Cerebellar cortex (tissue), 1 donor: ENCODE results near the gene PMFBP1.

Source experiments
- DNase-seq: peaks from one replicate; pipeline ENCODE4 v3.0.0-alpha.2; 2015; ENCODE audit warnings: low spot score

The PMFBP1 gene, protein sequence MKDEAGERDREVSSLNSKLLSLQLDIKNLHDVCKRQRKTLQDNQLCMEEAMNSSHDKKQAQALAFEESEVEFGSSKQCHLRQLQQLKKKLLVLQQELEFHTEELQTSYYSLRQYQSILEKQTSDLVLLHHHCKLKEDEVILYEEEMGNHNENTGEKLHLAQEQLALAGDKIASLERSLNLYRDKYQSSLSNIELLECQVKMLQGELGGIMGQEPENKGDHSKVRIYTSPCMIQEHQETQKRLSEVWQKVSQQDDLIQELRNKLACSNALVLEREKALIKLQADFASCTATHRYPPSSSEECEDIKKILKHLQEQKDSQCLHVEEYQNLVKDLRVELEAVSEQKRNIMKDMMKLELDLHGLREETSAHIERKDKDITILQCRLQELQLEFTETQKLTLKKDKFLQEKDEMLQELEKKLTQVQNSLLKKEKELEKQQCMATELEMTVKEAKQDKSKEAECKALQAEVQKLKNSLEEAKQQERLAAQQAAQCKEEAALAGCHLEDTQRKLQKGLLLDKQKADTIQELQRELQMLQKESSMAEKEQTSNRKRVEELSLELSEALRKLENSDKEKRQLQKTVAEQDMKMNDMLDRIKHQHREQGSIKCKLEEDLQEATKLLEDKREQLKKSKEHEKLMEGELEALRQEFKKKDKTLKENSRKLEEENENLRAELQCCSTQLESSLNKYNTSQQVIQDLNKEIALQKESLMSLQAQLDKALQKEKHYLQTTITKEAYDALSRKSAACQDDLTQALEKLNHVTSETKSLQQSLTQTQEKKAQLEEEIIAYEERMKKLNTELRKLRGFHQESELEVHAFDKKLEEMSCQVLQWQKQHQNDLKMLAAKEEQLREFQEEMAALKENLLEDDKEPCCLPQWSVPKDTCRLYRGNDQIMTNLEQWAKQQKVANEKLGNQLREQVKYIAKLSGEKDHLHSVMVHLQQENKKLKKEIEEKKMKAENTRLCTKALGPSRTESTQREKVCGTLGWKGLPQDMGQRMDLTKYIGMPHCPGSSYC

DNA sequence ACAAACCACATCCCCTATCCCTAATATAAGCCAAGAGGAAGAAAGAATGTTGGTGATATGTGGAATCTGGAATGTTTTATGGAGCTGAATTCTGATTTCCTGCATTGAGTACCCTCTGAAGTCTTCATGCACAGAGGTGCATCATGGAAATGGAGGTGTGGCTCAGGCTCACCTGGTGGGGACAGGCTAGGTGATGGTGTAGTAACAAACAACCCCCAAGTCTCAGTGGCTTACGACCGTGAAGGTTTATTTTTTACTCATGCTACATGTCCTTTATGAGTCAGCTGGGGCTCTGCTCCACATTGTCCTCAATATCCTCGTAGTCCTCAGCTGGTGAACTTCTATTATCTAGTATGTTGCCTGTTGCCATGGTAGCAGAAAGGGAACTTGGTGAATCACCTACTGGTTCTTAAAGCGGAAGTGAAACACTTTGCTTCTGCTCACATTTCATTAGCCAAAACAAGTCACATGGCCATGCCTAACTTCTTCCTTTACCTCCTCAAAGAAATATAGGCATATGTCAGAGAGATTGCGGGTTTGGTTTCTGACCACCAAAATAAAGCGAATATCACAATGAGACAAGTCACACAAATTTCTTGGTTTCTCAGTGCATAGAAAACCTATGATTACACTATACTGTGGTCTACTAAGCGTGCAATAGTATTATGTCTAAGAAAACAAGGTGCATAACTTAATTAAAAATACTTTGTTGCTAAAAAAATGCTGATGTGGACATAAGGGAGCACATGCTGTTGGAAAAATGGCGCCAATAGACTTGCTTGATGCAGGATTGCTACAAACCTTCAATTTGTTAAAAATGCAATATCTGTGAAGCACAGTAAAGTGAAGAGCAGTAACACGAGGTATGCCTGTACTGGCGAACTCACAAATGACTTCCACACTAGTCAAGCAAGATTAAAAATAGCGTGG is at the start of gene PMFBP1:
Gene PMFBP1, minus strand, starts transcription at position 51 of the 930 bp plus-strand sequence. CDS start 947 bp downstream, outside the sequence.
- DNase-seq: no peak

DNA sequence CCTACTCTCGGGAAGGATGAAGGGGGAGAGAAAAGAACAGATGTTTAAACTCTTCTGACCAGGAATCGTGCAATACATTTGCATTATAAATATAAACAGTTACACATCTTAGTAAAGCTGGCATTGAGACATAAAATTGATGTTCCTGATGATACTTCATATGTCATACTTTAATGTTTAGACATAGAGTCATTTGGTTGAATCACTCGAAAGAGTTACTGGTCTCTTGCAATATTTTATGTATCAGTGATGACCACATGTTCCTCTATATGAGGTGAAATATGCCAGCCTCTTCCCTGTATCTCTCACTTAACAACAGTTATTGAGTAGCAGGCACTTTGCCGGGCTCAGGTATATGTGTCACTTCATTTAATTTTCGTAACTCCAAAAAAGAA is 49.7 kb upstream of the PMFBP1 start:
- DNase-seq: no peak

DNA sequence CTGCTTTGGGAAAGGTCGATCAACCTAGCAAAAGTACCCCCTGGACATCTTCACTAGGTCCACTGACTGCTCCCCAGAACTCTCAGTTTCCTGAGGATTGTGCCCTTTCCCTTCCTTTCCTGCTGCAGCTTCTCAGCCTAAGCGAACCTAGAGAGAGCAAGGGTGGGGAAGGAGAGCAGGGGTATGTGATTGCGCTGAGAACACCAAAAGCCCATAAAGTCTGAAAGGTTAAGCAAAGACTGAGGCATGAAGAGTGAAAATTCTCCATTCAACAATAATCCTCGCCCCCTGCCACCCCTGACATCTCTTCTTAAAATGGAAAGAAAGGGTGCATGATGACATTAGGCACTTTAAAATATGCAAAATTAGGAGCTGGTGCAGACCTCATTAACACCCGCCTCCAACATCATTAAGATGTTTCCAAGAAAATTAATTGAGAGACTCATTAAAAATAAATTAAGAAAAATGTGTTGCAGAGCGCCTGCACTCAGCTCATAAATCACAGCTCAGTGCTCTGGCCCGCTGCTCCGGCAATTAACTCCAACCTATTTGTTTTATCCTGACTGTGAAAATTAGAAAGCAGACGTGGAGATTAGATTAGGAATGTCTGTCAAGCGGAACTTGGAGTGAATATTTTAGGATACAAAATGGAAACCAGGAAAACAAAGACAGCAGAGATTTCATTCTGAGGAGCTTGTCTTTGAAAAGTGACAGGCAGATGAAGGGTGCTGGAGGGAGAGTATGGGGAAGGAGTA is 49.1 kb upstream of the PMFBP1 start:
- DNase-seq: peak; percentile 28

DNA sequence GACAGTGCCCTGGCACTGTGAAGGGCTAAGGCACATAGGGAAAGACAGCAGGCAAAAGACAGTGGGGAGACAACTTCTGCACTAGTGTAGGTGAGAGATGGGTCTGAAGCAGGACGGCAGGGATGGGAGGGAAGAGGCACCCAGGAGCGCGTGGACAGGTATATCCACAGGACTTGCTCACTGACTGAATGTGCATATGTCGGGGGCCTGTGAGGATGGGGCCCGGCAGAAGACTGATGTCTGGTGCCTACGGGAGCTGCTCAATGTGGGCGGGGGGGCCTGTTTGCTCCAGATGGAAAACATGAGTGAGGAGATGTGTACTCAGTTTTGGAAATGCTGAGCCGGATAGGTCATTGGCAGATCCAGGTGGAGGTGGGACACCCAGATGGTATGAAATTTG is 47.3 kb upstream of the PMFBP1 start:
- no peak for DNase-seq

DNA sequence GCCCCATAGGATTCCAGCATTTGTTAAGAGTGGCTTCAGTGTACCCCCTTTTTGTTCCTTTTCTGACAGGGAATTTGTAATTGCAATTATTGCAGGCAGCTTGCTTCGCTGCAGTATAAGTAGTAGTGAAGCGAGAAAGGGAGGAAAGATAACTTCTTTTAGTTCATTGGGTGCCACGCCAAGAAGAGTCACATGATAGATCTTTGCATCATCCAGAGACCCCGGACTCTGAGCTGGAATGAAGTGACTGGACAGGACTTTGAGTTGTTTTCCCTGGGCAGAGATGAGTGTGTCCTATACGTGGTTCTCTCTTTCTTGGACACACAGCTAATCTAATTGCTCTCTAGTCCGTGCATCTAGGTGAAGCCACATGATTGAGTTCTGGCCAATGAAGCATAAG is 44.8 kb upstream of the PMFBP1 start:
- DNase-seq: no peak

DNA sequence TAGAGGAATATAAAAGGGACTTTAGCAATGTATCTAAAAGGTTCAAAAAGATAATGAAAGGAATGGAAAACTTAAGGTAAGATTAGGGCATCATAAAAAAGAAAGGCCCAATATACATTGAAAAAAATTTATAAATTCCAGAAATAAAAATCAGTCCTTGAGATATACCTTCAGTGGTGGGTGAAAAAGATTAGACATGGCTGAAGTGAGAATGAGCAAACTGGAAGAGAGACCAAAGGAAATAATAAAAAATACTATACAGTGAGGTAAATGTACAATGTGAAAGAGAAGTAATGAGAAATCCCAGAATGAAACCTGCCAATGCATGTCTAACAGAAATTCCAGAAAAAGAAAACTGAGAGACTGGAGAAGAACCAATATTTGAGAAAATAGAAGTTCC is 42.9 kb upstream of the PMFBP1 start:
- DNase-seq: no peak

DNA sequence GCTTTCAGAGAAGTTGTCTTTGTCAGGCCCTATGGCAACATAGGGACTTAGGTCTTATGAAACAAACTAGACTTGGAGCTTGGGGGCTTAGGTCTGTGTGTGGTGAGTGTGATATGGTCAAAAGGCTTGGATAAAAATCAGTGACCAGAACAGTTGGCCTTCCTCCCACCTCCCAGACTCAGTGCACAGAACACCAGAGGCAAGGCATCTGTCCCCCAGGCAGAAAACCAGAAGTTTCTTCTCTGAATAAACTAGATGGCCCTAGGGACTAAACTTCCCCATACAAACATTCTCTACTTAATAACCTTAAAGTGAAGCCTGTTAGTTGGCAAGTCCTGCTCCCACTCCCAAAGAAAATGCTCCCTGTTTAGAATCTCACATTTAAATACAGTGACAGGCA is 39.2 kb upstream of the PMFBP1 start:
- DNase-seq: no peak

DNA sequence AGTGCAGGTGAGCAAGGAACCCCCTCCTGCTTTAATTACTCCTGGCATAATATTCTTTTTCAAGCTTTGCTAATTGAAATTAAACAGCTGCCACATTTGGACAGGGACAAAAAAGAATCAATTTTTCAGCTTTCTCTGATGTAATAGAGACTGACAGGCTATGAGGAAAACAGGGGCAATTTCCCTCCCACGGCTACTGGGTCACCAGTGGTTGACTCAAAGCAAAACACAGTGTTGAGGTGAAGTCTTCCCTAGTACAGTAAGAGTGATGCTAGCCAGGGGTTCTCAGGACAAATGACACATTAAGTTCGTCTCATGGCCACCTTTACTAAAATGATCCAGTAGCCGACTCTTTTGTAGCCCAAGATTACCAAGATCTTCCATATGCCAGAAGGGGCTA is 38.6 kb upstream of the PMFBP1 start:
- no peak for DNase-seq

DNA sequence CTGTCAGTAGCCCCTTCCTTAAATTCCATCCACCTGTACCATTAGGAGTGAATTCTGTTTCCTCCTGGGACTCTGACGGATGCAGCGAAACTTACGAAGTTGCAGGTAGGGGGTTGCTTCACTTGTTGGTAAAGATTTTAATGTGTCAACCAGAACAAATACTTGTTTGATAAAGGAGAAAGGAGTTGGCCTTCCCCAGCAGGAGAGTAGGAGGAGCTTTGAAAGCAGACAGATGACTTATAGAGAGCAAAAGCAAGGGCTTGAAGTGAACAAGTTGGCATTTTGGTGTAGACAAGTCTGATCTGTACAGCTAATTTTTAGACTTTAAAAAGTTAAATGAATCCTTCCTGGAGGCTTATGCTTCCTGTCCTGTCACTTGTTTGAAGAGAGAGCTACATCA is 38.1 kb upstream of the PMFBP1 start:
- no peak for DNase-seq

DNA sequence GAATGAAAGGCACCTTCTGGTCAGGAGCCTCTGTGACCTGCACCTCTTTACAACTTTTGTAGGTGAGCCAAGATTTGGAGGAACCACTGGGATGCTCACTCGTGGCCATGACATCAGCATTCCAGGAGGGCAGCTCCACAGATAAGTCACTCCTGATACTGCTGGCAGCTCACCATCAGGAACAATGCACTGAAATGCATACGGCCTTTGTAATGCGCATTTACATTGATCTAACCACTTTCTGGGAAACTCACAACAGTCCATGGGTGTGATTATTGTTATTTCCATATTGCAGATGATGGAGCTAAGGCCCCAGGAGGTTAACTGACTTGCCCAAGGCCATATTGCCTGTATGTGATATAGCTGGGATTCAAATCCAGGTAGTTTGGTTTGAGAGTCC is 34.3 kb upstream of the PMFBP1 start:
- no peak for DNase-seq

DNA sequence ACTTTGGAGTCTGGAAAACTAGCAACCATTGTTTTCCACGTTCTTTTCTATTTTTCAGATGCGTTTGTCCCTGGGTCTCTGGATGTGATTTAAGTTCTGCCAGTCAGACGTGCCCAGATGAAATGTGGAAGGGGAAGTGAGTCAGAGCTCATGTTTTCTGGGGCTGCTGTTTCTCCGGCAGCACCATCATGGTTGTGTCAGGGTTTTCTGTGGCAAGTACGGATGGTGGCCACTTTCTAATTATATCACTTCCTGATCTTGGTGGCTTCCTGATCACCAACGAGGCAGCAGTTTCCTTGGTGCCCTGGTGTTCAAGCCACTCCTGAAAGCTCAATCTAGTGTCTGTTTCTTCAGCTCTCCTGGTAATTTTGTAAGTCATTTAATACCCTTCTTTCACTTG is 31.4 kb upstream of the PMFBP1 start:
- no peak for DNase-seq

DNA sequence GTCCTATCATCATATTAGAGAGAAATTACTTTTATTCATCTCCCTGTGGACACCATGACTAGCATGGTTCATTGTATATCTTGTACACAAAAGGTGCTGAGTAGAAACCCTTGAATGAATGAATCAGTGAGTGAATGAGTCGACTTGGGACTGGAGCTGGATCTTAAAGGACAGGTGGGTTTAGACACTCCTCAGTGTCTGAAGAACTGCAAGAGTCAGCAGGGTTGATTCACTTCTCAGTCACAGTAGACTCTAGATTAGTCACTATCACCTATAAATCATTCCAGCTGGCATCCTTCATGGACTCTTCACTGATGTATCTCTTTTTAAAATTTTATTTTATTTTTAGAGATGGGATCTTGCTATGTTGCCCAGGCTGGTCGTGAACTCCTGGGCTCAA is 30.1 kb upstream of the PMFBP1 start:
- no peak for DNase-seq

DNA sequence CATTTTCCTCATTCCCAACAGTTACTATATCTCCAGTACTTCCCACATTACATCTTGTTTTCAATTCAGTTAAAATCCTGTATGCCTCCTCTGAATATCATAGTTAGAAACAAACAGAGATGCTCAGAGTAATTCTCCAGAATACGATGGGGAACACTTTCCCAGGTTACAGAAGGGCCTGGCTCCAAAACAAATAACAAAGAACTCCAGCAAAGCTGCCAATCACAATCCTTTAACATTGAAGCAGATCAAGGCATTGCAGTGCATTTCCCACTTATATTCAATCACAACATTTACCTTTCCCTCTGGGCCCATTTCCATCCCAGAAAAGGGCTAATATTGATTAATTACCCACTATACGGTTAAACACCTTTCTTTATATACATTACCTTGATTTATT is 29.4 kb upstream of the PMFBP1 start:
- no peak for DNase-seq

DNA sequence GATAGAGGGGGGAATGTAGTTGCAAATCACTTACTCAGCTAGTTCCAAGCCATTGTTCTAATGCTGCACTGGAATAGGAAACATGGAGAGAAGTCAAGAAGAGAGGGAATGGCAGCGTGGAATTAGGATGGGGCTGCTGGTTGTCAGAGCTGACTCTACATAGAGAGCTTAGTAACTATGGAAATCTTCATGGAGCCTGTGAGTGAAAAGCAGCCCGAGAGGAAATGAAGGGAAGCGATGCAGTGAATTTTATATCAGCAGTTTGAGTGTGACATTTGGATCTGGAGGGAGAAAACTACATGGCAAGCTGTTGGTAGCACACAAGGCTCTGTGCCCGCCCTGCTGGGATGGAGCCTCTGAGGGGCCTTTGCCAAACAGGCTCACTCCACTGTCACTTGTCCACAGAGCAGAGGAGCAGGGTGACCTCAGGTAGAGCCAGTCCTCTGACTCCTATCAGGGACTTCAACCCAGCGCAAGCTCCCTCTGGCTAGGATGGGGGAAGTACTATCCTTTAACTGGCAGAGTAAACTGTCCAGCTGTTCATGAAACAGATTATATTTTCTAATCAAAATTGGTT is 27.9 kb upstream of the PMFBP1 start:
- DNase-seq: peak; percentile 40

DNA sequence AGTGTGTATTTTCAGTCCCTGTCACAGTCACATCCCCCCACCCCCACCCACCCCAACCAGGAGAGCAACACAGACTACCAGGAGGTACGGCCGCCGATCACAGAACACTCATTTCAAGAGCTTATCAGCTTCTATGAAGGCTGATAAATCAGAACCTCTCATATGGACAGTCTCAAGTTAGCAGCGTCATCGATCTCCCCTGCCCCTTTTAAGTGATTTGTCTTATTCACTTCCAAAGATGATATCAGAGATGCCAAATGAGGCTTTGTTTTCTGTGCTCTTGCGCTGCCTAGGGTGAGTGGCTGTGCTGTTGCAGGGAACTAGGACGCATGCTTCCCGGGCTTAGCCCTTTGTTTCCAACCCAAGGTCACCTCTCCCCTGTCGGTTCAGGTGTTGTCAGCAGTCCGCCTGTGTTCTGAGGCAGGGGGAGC is 26.8 kb upstream of the PMFBP1 start:
- DNase-seq: no peak

DNA sequence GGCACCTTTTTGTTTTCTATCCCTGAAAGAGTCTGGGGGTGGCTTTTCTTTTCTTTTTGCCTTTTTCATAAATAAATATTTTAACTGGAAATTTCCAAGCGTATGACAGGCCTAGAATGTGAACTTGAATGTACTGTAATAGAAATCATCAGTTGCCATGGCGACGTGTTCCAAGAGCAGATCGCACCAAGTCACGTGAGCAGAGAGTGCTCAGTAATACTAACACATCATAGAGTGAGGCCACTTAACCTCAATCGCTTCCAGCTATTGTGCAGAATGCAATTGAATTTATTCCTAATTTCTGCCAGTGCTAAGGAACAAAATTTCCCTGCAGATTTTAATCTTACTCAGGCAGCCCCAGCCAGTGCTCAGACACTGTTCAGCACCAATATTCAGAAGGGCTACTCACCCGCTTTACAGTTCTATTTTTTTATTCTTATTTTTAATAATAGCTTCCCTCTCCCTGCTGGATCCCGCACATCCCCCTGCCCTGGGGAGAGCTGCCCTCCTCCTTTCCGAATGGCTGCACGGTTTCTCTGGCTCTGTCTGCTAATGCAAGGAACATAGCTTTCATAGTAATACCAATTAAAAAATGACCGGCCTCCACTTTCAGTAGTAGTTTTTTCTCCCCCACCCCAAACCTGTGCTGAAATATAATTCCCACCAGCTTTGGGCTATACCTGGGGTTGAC is 26.2 kb upstream of the PMFBP1 start:
- DNase-seq: peak; percentile 75

DNA sequence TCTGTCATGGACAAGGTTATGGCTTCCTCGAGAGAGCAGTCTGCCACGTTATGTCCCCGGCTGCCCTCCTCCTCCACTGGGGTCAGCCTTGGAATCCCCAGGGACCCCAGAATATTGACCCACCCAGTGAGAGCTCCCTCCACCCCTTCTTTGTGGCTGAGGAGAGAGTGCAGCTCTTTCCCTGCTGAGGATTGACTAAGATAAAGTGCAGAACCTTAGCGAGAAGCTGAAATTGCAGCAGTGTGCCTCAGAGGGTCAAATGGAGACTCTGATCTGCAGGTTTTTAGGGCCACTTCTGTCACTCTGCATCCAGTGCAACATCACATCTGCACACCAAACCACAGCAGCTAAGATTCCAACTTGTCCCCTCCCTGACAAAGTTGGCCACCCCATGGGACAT is 25.6 kb upstream of the PMFBP1 start:
- no peak for DNase-seq

DNA sequence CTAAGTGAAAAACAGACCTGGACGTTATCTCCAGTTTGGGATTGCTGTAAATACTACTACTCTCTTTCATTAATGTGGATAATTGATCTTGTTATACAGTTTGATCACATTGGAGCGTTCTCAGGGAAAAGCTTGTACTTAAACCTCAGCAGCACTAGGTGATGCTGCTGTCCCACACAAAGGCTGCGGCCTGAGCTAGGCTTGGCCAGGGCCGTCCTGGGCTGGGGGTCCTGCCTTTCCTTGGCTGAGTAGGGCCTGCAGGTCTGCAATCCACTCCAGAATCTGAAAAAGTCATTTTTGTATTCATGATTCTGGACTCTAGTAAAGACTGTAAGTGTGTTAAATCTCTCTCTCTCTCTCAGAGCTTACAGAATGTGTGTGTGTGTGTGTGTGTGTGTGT is 23.7 kb upstream of the PMFBP1 start:
- DNase-seq: no peak

DNA sequence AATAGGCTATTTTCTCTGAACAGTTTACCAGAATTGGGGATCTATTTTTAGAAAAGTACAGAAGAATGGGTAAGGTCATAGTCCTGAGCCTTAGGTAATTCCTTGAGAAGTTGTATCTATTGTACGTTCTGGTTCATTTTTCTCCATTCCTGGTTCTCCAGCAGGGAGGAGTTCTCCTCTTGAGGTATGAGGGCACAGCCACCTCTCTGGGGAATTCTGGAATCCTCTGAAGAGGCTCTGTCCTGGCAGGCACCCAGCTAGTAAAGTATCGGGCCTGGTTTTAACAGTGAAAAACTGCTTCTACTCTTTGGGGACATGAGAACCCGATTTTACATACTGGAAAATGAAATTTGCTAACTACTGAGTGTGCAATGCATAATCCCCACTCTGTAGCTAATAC is 19.6 kb upstream of the PMFBP1 start:
- DNase-seq: peak; percentile 21

DNA sequence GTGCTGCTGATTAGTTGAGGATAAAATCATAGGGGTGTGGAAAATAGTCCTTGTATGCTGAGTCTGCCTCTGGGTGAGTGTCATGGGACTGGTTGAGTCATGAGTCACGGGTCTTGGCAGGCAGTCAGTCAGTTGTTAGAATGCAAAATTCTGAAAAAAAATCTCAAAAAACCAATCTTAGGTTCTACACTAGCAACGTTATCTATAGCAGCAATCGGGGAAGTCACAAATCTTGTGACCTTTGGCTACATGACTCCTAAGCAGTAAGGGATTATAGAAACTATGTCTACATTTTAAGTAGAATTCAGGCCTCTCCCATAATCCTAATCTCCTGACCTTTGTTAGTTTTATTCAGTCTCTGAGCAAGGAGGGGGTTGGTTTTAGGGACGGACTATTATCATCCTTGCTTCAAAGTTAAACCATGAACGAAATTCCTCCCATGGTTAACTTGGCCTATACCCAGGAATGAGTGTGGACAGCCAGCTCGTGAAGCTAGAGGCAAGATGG is 18.0 kb upstream of the PMFBP1 start:
- DNase-seq: peak; percentile 68
